Prostate gland (tissue), 2 donors: Measurements from ENCODE around the gene KCNK13.

Source experiments
- POLR2A ChIP-seq: fragments of 450-650 bp; IDR thresholded peaks from one replicate; pipeline ENCODE4 v1.6.1; 2016; ENCODE audit warnings: antibody characterized with exemption, mild to moderate bottlenecking
- POLR2AphosphoS5 ChIP-seq: sonication (generic); formaldehyde crosslinking; IDR thresholded peaks from one replicate; pipeline ENCODE4 v1.6.1; 2017; ENCODE audit warnings: antibody characterized with exemption
- TF ChIP-seq, protein P1 (sequence below), 4 experiments: fragments of 200-600 bp in 2 of 4; fragments of 450-650 bp in 2 of 4; sonication (generic) in 2 of 4; IDR thresholded peaks; 1 replicate in 3 of 4; 2 replicates in 1 of 4; pipeline ENCODE4 v1.5.1; 2016 to 2019; ENCODE audit warnings: antibody characterized with exemption in 4 of 4, mild to moderate bottlenecking in 2 of 4, moderate library complexity in 2 of 4

DNA sequence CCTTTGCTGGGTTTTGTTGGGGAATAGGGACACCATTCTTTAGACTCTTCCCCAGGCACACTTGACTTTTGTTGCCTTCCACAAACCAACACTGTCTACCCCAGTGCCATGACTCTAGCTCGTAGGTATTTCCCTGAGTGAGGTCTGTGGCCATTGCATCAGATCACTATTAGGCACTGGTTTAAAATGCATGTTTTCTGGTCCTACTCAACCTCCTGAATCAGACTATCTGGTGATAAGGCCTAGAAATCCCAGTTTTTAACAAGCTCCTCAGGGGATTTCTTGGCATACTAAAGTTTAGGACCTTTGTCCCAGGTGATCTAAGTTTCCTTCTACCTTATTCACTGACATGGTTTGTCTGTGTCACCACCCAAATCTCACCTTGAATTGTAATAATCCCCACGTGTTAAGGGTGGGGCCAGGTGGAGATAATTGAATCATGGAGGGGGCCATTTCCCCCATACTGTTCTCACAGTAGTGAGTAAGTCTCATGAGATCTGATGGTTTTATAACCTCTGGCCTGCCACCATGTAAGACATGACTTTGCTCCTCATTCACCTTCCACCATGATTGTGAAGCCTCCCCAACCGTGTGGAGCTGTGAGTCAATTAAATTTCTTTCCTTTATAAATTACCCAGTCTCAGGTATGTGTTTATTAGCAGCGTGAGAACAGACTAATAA lies 106.8 kb downstream of the KCNK13 start:
- TF ChIP-seq POLR2A: no peak
- TF ChIP-seq, protein P1, sequence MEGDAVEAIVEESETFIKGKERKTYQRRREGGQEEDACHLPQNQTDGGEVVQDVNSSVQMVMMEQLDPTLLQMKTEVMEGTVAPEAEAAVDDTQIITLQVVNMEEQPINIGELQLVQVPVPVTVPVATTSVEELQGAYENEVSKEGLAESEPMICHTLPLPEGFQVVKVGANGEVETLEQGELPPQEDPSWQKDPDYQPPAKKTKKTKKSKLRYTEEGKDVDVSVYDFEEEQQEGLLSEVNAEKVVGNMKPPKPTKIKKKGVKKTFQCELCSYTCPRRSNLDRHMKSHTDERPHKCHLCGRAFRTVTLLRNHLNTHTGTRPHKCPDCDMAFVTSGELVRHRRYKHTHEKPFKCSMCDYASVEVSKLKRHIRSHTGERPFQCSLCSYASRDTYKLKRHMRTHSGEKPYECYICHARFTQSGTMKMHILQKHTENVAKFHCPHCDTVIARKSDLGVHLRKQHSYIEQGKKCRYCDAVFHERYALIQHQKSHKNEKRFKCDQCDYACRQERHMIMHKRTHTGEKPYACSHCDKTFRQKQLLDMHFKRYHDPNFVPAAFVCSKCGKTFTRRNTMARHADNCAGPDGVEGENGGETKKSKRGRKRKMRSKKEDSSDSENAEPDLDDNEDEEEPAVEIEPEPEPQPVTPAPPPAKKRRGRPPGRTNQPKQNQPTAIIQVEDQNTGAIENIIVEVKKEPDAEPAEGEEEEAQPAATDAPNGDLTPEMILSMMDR (IDR thresholded peaks at IDR 0.05): no peak
- TF ChIP-seq POLR2AphosphoS5: no peak
